NCI-H146 (cell line): ENCODE results near the gene DENND1A.
"Not testable (repeated sequence)": the region's sequence is repeated elsewhere in the genome, so short reads cannot be mapped to it uniquely, and the experiment has no call there.

Experiments used
- DNase-seq: peaks from one replicate; lab custom pipeline; 2025; lab: John Stamatoyannopoulos, UW

Gene DENND1A, protein sequence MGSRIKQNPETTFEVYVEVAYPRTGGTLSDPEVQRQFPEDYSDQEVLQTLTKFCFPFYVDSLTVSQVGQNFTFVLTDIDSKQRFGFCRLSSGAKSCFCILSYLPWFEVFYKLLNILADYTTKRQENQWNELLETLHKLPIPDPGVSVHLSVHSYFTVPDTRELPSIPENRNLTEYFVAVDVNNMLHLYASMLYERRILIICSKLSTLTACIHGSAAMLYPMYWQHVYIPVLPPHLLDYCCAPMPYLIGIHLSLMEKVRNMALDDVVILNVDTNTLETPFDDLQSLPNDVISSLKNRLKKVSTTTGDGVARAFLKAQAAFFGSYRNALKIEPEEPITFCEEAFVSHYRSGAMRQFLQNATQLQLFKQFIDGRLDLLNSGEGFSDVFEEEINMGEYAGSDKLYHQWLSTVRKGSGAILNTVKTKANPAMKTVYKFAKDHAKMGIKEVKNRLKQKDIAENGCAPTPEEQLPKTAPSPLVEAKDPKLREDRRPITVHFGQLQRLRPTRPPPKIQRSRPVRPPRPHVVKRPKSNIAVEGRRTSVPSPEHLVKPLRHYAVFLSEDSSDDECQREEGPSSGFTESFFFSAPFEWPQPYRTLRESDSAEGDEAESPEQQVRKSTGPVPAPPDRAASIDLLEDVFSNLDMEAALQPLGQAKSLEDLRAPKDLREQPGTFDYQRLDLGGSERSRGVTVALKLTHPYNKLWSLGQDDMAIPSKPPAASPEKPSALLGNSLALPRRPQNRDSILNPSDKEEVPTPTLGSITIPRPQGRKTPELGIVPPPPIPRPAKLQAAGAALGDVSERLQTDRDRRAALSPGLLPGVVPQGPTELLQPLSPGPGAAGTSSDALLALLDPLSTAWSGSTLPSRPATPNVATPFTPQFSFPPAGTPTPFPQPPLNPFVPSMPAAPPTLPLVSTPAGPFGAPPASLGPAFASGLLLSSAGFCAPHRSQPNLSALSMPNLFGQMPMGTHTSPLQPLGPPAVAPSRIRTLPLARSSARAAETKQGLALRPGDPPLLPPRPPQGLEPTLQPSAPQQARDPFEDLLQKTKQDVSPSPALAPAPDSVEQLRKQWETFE

DNA sequence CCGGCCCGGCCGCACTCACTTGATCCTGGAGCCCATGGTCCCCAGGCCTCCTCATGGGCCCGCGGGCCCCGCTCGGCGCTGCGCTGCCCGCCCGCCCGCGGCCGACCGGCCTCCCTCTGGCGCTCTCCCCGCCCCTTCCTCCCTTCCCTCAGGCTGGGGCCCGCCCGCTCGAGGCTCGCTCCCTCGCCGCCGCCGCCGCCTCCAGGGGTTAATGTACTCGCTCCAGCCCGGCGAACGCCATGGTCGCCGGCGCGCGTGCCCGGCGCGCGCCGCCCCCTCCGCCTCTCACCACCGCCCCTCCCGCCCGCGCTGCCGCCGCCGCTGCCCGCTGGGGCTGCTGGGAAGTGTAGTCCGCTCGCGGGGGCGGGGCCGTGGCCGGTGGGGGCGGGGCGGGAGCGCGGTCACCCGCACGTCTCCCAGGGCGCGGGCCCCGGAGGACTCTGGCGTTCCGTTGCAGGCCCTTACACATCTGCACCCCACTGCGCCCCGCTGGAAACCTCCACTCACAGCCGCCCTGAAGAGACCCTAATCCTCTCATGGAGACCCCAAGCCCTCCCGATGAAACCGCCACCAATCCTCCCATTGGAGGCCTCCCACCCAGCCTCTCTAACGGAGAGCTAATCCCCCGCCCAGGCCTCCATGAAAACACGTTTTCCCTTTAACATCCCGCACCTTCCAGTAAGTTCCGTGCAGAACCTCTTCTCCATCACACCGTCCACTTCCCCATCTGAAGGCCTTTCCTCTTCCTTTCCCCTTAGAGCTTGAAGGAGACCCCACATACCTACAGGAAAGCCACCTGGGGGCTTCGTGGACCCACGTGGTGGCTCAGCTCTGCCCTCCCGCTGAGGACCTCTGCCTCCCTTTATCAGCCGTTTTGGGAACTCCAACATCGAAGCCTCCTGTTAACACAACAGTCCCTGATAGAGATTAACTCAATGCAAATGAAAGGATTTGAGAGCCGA, at the start of gene DENND1A:
Gene DENND1A, minus strand, starts transcription at position 257 of the 962 bp plus-strand sequence. Its CDS starts 221 bp downstream, at position 36.
- DNase-seq = peak; percentile 86

DNA sequence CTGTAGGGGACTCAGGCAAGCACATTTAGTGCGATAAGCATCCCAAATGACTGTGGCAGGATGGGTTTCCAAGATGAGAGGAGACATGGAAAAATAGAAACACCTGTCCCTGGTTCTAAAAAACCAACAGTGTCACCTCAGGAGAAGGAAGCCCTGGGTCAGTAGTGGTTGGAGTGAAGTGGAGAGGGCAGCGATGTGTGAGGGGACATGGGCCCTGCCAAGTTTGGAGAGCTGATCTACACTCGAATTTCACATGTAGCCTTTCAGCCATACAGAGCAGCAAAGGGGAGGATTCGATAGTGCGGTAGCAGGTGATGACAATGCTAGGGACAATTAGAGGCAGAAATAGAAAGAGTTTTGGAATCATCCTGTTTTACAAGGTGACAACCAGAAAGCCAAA, 49.1 kb upstream of the DENND1A start:
- no peak for DNase-seq

GRCh38 chr9:123976579-123976978, 46.7 kb upstream of the DENND1A start:
- not testable (repeated sequence) for DNase-seq

GRCh38 chr9:123975871-123976270, 45.9 kb upstream of the DENND1A start:
- DNase-seq = no peak

- DNase-seq = no peak
Measured at GRCh38 chr9:123974471-123974870, 44.5 kb upstream of the DENND1A start.

GRCh38 chr9:123973590-123974223, 43.8 kb upstream of the DENND1A start:
- no peak for DNase-seq

DNA sequence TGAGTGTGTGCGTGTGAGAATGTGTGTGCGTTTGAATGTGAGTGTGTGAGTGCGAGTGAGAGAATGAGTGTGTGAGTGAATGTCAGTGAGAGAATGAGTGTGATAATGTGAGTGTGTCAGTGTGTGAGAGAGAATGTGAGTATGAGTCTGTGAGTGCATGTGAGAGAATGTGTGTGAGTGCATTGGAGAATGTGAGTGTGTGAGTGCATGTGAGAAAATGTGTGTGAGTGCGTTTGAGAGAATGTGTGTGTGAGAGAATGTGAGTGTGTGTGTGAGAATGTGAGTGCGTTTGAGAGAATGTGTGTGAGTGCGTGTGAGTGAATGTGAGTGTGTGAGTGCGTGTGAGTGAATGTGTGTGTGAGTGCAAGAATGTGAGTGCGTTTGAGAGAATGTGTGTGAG, 42.7 kb upstream of the DENND1A start:
- no peak for DNase-seq

DNA sequence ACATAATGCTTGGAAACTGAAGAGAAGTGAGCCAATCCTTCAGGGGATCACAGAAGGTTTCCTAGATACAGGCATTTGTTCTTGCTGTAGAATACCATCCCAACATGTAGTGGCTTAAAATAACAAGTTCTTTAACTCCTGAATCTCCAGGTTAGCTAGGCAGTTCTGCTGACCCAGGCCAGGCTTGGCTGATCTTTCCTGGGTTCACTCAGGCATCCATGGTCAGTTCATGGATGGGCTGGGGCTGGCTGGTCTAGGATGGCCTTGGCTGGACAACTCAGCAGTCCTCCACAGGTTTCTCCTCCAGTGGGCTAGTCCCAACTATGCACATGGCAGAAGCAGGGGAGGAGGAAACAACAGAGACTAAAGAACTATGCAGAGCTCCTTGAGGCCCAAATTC, 37.4 kb upstream of the DENND1A start:
- DNase-seq = no peak

DNA sequence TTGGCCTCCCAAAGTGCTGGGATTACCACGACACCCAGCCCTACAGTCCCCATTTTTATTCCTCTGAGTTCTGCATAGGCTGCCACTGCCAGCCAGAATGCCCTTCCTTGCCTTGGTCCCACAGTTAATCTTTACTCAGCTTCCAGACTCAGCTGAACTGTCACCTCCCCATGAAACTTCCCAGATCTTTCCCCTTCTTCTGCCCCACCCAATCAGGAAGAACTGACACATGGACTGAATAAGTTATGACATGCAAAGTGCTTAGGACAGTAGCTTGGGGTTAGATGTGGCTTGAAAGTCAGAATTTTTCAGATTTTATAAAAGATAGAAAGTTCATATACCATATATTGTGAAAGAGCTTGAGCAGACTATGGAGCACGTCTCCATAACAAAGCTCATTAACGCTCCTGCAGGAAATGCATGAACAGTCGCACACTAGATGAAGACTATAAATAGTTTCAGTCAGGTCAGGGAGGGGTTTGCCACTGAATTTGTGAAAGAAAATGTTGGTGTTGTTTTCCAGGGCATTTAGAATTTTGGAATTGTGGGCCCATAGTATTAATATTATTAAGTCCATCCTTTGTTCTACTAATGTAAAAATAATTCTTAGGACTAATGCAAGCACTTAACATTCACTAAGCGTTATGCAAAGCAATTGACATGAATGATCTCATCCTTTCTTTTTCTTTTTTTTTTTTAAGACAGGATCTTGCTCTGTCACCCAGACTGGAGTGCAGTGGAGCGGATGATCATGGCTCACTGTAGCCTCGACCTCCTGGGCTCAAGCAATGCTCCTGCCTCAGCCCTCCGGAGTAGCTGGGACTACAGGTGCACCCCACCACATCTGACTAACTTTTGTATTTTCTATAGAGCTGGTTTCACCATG, 36.1 kb upstream of the DENND1A start:
- no peak for DNase-seq

- no peak for DNase-seq
Measured at GRCh38 chr9:123964761-123965160, 34.8 kb upstream of the DENND1A start.

- DNase-seq = no peak
Measured at GRCh38 chr9:123960965-123961364, 31.0 kb upstream of the DENND1A start.

DNA sequence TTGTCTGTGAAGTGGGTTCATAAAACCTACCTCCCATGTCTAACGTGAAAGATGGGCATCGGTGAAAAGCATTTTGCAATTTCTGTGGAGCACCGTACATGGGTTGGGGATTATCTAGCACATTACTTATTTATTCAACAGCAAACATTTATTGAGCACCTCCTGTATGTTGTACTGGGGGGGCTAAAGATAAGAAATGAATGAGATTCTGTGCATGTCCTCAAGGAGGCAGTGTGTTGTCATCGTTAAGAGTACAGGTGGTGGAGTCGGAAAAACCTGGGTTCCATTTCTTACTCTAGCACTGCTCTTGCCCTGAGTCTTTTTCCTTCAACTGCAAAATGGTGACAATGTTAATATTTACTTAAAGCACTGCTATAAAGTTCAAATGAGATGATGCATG, 30.4 kb upstream of the DENND1A start:
- DNase-seq = peak; percentile 8

GRCh38 chr9:123959787-123960186, 29.9 kb upstream of the DENND1A start:
- no peak for DNase-seq

DNA sequence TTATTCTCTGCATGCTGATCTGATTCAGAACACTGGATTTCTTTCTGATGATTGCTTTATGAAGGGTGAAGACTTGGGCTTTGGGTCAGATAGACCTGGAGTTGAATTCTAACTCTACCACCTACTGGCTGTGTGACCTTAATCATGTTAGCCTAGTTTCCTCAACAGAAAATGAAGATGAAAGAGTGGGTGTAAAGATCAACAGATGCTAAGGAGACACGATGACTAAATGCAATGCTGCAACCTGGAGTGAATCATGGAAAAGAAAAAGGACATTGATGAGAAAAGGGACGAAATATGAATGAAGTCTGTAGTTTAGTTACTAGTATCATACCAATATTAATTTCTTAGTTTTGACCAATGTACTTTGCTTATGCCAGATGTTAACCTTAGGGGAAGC, 27.8 kb upstream of the DENND1A start:
- DNase-seq = no peak

- DNase-seq = no peak
Measured at GRCh38 chr9:123957168-123957721, 27.3 kb upstream of the DENND1A start.

DNA sequence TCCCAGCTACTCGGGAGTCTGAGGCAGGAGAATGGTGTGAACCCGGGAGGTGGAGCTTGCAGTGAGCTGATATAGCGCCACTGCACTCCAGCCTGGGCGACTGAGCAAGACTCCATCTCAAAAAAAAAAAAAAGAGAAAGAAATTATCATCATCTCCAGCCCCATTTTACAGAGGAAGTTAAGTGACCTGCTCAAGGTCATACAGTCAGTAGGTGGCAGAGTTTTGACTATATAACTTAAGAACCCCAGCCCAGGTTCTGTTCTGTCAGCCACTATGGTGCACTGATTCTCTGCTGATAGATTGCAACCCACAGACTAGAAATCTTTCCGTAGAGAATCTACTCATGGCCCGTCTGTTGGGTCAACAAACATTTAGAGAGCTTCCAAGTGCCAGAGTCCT, 25.7 kb upstream of the DENND1A start:
- DNase-seq = no peak

DNA sequence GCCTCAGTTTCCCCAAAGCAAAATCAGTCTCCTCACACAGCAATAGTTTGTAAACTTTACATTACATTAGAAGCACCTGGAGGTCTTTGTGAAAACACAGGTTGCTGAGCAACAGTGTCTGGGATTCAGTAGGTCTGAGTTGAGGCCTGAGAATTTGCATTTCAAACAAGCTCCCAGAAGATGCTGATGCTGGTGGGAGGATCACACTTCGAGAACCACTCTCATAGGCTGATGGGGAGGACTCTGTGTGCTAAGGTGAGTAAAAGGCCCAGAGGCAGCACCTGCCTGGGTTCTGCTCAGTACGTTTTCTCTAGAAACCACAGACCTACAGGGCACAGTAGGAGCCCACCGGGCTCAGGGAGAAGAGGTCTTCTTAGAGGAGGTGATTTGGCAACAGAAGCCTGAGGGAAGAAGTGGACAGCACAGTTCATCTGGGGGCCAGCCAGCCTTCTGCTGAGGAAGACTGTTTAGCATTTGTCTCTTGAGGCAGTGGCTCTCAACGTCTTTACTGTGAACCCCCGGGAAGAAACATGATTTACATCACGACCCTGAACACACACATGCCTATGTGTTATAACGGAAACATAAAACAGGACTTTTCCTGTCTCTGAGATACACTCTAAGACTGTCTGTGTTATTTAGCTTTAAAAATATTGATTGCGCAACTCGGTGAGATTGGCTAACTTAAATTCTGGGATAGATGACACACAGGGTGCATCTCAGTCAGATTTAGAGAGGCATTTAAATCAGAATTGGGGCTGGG, 24.8 kb upstream of the DENND1A start:
- DNase-seq = no peak

DNA sequence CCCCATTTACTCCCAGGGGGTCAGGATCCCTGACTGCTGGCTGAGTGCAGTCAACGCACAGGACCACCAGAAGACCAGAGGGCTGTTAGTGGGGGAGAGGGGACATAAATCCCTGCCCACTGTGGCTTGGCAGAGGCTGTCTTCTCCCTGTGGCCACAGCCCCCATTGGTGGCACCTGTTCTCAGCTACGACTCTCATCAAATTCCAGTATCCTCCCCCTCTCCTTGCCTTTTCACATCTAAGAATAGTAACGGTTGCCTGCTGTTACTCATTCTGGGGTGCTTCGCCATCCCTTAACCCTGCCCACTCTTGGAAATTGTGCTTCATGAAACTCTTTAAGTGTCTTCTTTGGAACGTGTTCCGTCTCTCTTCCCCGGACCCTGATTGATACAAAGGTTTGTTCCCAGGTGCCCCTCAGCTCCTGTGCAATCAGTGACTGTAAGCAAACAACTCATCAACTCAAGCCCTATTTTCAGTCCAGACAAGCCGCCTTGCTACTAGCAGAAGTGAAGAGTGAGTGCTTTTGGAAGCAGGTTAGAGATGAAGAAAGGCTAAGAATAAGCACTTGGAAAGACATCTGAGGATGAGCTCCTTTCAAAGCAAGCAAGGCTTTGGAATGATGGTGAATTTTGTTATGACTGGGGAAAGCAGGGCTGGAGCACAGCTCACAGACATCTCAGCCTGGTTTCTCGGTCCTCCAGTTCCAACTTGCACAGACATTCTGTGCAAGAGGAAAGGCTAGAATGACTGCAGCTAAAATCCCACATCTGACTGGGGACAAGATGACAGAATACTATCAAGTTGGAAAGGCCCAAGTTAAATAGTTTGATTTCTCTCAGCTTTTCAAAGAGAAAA, 22.9 kb upstream of the DENND1A start:
- DNase-seq = no peak
